ENCODE measurements around the gene STARD7.

DNA sequence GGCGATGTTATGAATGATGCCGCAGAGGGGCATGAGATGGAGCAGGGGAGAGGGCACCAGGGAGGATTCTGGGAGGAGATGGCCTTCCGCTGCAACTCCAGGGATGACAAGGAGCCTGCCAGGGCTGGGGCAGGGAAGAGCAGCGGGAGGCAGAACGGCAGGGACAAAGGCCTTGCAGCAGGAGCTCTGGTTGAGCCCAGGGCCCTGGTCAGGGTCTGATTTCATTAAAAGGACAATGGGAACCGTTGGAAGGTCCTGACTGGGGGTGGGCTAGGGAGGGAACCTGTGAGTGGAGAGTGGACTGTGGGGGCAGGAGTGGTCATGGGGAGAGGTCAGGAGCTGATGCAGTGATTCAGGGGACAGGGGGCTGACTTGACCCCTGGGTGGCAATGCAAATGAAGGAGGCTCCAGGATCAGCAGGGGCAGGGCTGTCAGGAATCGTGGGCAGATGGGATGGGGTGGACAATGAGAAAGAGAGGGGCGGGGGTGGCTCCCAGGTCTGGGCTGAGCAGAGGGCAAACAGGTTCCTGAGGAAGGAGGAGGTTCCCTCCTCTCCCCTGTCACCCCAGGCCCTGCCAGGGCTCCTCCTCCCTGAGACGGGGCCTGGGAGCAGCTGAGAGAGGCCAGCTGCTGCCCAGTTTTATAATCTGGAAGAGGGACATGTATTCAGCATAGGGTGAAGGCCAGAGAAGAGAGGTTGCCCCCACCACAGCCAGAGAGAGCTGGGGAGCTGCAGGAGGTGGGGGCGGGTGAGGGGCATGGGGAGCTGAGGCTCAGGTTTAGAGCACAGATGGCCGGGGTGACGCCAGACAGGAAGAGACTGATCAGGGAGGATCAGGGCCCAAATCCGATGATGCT, 56.1 kb downstream of the STARD7 start:
- TF ChIP-seq CTCF (IDR thresholded peaks at IDR 0.05; ENCODE audit: low read length), result no peak
- no peak for TF ChIP-seq EZH2 (optimal IDR thresholded peaks at IDR 0.05; ENCODE audit: low read depth, low read length)
- no peak for TF ChIP-seq EZH2phosphoT487 (IDR thresholded peaks at IDR 0.05; ENCODE audit: low read length)

Measured in MM.1S (cell line).